SK-N-SH treated with all-trans-retinoic acid at 6 μM for 48 hours (cell line): ENCODE measurements around the gene MRPS18A.

ENCODE experiments used
- ARNTL ChIP-seq: fragments of 450-650 bp; formaldehyde crosslinking; IDR thresholded peaks from 2 replicates; pipeline ENCODE4 v1.5.0; 2020; ENCODE audit warnings: low read depth, mild to moderate bottlenecking, moderate library complexity, borderline replicate concordance
- CSDC2 ChIP-seq: fragments of 250-450 bp; sonication (Bioruptor Pico); IDR thresholded peaks from 2 replicates; pipeline ENCODE4 v1.5.0; 2020; ENCODE audit warnings: mild to moderate bottlenecking, moderate library complexity
- CSRNP3 ChIP-seq: fragments of 250-450 bp; sonication (Bioruptor Pico); IDR thresholded peaks from 2 replicates; pipeline ENCODE4 v1.5.1; 2021; ENCODE audit warnings: mild to moderate bottlenecking, moderate library complexity
- PATZ1 ChIP-seq: fragments of 250-450 bp; sonication (Bioruptor Pico); IDR thresholded peaks from 2 replicates; pipeline ENCODE4 v1.8.0; 2020; ENCODE audit warnings: mild to moderate bottlenecking, moderate library complexity, borderline replicate concordance
- PPARA ChIP-seq: fragments of 250-450 bp; sonication (Bioruptor Pico); IDR thresholded peaks from 2 replicates; pipeline ENCODE4 v1.5.0; 2020; ENCODE audit warnings: mild to moderate bottlenecking, borderline replicate concordance
- ZFP30 ChIP-seq: fragments of 450-650 bp; formaldehyde crosslinking; IDR thresholded peaks from 2 replicates; pipeline ENCODE4 v1.5.0; 2022; ENCODE audit warnings: mild to moderate bottlenecking, moderate library complexity
- ZNF70 ChIP-seq: fragments of 450-650 bp; formaldehyde crosslinking; IDR thresholded peaks from 2 replicates; pipeline ENCODE4 v1.5.0; 2020; ENCODE audit warnings: mild to moderate bottlenecking, moderate library complexity

GRCh38 chr6:43702171-43702533, 14.6 kb upstream of the MRPS18A start:
- TF ChIP-seq ARNTL (no peak), PATZ1 (no peak), PPARA (CRISPR knock-in tag) (no peak), ZFP30 (CRISPR knock-in tag) (no peak), ZNF70 (no peak), CSRNP3 (no peak), CSDC2 (CRISPR knock-in tag) (no peak)
